C4-2B (cell line): ENCODE data around the gene TUSC2.

Source experiments
- CTCF ChIP-seq: fragments of 450-650 bp; conservative IDR thresholded peaks from 2 replicates; pipeline ENCODE4 v1.5.1; 2017; ENCODE audit warnings: mild to moderate bottlenecking
- ZFX ChIP-seq: fragments of 450-650 bp; IDR thresholded peaks from 2 replicates; pipeline ENCODE4 v1.6.1; 2017

- no peak for TF ChIP-seq CTCF
- TF ChIP-seq ZFX: no peak
Observed at GRCh38 chr3:50358355-50358910, 30.4 kb upstream of the TUSC2 start.
